Tibial nerve (tissue), 4 donors: ENCODE data around the gene NPIPB2.

Experiments
- EP300 ChIP-seq, 2 donors: sonication (generic); formaldehyde crosslinking; IDR thresholded peaks; one replicate each; pipeline ENCODE4 v1.6.1; 2017; ENCODE audit warnings: antibody characterized with exemption in 2 of 2, mild to moderate bottlenecking in 1 of 2
- POLR2A ChIP-seq, 2 donors: fragments of 450-650 bp; IDR thresholded peaks; one replicate each; pipeline ENCODE4 v1.6.1; 2017; ENCODE audit warnings: antibody characterized with exemption in 2 of 2, mild to moderate bottlenecking in 2 of 2, moderate library complexity in 2 of 2
- TF ChIP-seq, protein P1 (sequence below), 5 experiments: fragments of 200-600 bp in 3 of 5; fragments of 450-650 bp in 2 of 5; sonication (generic) in 3 of 5; IDR thresholded peaks; one replicate each; pipeline ENCODE4 v1.5.1; 2016 to 2019; ENCODE audit warnings: antibody characterized with exemption in 5 of 5, mild to moderate bottlenecking in 3 of 5, moderate library complexity in 2 of 5

- TF ChIP-seq POLR2A (IDR thresholded peaks at IDR 0.05), result no peak
- TF ChIP-seq, protein P1, sequence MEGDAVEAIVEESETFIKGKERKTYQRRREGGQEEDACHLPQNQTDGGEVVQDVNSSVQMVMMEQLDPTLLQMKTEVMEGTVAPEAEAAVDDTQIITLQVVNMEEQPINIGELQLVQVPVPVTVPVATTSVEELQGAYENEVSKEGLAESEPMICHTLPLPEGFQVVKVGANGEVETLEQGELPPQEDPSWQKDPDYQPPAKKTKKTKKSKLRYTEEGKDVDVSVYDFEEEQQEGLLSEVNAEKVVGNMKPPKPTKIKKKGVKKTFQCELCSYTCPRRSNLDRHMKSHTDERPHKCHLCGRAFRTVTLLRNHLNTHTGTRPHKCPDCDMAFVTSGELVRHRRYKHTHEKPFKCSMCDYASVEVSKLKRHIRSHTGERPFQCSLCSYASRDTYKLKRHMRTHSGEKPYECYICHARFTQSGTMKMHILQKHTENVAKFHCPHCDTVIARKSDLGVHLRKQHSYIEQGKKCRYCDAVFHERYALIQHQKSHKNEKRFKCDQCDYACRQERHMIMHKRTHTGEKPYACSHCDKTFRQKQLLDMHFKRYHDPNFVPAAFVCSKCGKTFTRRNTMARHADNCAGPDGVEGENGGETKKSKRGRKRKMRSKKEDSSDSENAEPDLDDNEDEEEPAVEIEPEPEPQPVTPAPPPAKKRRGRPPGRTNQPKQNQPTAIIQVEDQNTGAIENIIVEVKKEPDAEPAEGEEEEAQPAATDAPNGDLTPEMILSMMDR (IDR thresholded peaks at IDR 0.05), result no peak
- peak in 1 of 2 donors; percentile 19 for TF ChIP-seq EP300 (IDR thresholded peaks at IDR 0.05)
Observed at GRCh38 chr16:11914210-11915113, 27.4 kb downstream of the NPIPB2 start.
